Dedifferentiated amniotic fluid mesenchymal stem cell (primary cell): ENCODE results near the gene CFB.
"Not testable (repeated sequence)": the region's sequence is repeated elsewhere in the genome, so short reads cannot be mapped to it uniquely, and the experiment has no call there.

Experiments
- DNase-seq: peaks from one replicate; pipeline ENCODE4 v3.0.0-alpha.2; 2016; ENCODE audit errors: extremely low spot score

The CFB gene

DNA sequence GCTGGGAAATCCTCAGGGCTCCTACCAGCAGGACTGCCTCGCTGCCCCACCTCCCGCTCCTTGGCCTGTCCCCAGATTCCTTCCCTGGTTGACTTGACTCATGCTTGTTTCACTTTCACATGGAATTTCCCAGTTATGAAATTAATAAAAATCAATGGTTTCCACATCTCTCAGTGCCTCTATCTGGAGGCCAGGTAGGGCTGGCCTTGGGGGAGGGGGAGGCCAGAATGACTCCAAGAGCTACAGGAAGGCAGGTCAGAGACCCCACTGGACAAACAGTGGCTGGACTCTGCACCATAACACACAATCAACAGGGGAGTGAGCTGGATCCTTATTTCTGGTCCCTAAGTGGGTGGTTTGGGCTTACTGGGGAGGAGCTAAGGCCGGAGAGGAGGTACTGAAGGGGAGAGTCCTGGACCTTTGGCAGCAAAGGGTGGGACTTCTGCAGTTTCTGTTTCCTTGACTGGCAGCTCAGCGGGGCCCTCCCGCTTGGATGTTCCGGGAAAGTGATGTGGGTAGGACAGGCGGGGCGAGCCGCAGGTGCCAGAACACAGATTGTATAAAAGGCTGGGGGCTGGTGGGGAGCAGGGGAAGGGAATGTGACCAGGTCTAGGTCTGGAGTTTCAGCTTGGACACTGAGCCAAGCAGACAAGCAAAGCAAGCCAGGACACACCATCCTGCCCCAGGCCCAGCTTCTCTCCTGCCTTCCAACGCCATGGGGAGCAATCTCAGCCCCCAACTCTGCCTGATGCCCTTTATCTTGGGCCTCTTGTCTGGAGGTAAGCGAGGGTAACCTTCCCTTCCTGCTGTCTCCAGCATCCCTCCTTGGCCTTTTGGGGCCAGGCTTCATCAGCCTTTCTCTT, at the start of gene CFB:
Gene CFB (plus strand): TSS at position 589 of the 863 bp plus-strand sequence. CDS start 127 bp downstream, at position 716.
- DNase-seq, result peak; percentile 81

DNA sequence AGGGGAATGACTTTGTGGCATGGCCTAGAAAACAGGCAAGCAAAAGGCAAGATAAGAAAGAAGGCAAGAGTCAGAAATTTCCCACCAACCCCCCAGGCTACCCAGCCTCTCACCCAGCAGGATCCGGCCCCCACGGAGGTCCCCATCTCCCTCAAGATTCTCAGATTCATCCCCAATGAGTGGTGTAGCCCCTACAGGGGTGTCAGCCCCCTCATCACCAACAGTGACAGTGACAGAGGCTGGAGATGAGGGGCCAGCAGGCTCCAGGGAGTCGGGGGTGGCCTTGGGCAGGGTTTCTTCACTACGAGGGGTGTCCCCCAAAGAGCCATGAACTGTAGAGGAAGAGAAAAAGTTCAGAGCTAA, 49.4 kb upstream of the CFB start:
- DNase-seq, result no peak

DNA sequence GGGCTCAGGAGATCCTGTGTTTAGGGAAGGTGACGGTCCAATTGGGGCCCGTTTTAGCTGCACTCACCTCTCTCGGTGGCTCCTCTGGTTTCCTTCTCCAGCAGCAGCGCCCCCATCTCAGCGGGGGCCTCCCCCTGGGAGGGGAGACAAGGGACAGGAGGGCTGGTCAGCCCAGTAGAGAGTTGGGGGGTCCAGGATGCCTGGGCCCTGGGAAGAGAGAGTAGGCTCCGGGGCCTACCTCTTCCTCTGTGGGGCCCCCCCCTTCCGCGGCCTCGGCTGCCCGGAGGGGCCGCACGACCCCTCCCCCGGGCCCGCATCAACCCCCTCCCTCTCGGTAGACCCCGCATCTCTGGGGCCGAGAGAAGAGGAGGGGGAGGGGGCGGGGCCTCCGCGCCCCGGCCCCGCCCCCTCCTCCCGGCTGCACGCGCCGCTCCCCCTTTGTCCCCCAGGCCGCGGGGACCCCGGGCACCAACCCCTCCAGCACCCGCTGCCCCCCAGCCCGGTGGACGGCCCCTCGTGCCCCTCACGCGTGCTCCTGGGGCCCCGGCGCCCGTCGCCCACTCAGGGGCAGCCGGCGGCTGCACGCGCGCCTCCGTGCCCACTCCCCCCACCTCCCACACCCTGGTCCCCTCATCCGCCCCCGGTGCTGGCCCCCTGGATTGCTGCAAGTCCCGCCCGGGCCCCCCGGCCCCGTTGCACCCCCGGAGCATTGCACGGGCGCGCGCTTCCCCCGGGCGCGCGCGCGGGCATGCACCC, 48.9 kb upstream of the CFB start:
- DNase-seq, result no peak

DNA sequence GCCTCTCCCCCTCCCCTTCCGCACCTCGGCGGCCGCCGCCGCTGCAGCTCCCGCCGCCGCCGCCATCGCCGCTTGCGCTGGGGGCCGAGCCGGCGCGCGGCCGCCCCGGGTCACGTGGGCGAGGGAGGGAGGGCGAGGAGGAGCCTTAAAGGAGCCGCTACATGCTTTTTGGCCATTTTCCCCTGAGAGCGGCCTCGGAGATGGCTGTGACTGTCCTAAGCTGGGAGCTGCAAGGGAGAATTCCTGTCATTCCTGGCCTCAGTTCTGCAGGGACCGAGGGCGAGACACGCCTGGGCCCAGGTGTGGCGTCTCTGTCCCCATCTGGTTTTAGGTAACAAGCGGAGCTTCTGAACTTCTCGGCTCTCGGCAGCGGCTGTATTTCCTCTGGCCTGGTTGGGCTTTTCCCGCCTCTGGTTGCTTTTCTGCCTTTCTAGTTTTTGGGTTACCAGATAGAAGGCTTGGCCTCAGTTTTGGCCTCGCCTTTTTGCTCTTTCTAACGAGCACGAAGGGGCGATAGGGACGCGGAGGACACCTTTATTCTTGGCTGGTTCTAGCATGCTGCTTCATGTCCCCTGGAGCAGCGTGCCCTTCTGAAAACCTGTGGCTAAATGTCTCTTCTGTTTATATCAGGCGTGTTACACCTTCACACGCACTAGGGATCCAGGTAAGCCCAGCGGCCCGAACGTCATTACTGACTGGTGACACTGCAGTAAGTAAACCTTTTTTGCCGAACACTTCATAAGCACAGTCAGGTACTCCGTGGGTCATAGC, 48.1 kb upstream of the CFB start, which contains the start of gene EHMT2:
Gene EHMT2 (minus strand): TSS at position 87 of the 771 bp plus-strand sequence. CDS start 21 bp downstream, at position 66.
- DNase-seq, result peak; percentile 70

DNA sequence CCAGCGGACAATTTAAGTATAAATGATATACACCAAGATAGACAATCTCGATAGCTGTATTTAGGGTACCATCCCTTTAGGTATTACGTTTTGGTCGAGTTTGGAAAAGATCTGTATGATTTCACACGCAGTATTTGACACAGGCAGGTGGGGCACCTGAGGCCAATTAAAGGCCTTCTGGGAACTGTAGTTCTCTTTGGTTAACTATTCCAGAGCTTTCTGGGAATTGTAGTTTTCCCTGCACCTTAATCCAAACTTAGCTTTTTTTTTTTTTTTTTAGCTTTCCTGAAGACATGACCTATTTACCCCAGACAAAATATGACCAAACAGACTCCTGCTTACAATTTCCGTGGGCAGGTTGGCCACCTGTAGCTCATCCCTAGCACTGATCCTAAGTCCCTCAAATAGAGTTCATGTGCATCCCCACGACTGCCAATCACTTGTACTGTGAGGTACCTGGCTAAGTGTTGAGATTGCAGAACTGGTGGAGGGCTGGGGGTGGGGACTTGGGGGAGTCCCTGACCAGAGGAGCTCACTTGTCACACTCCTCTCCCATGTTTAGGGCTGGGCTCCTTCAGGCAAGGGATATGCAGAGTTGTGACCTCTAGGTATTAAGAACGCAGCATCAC, 47.4 kb upstream of the CFB start:
- no peak for DNase-seq

DNA sequence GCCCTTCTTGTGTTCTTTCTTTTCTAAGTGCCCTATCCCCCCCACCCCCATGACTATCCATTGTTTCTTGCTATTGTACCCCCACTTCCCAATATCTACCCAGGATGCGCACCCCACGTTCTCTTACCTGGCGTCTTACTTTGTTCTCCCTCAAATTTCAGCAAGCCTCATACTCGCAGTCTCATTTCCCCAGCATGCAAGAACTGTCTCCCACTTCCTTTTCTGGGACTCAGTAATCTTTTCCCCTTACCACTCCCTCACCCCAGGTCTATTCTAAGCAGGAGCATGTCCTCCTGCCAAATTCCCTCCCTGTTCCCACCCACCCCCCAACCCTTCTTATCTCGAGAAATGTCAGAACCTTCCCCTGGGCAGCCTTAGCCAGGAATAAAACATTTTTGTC, 46.7 kb upstream of the CFB start:
- DNase-seq, result no peak

DNA sequence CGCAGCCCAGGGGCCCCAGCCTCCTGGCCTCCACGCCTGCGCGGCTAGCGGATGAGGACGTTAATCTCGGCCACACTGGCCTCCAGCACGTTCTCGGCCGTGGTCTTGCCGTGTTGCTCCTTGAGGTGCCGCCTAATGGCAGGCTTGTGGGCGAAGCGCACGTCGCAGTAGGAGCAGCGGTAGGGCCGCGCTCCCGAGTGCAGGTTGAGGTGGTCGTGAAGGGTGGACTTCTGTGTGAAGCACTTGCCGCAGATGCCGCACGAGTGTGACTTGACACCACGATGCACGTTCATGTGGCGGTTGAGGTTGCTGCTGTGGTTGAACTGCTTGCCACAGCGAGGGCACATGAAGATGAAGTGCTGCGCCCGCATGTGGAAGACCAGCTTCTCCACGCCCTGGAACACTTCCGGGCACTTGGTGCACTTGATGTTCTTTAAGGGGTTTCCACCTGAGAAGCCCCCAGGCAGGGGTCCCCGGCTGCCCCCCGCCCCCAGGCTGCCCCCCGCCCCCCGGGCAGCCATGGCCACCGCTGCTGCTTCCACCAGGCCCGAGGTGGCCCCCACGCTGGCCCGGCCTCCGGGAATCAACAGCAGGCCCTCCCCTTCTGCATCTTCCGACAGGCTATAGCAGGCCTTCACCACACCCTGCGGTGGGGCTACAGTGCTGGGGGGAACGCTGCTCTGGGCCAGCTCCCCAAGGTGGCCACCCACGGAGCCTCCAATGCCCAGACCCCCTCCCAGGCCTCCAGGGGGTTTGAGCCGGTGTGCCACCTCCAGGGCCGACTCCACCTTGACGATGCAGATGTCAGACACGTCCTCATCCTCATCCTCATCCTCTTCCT, 45.8 kb upstream of the CFB start:
- no peak for DNase-seq

DNA sequence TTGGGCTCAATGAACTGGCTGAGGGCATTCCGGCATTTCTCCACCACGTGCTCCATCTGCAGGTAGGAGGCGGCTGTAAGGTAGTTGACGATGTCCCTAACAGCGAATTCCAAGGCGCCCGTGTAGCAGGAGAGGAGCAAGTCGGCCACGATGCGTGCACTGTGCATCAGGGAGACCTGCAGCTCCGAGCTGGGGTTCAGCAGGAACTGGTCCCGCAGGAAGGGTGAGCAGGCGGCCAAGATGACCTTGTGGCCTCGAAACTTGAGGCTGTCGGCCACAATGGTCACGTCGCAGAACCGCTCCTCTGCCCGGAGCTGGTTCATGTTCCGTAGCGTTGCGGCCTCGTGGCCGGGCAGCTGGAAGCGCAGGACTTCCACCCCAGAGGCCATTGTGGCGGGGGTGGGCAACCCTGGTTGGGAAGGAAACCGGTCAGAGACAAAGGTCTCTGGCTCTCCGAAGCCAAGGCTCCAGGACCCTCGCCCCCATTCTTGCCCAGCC, 44.9 kb upstream of the CFB start:
- DNase-seq, result no peak

DNA sequence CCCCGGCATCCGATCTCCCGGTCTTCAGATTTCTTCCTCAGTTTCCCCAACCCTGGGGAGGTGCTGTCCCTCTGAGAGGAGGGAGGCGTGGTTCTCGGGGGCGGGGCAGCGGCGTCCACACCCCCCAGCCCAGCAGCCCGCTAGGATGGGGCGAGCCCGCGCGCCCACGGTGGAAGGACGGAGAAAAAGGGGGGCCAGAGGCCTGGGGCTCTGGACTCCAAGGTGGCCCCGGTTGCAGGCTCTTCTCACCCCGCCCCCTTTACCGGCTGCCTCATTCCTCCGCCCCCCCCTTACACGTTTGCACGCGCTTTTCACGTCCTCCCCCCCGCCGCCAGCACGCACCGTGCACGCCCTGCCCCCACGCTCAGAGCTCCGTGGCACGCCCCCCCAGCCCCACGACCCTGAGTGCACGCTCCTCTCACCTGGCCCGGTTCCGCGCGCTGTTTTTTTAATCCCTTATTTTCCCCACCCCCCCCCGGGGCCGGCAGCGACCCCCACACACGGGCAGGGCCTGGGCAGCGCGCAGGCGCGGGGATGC, 44.4 kb upstream of the CFB start:
- no peak for DNase-seq

DNA sequence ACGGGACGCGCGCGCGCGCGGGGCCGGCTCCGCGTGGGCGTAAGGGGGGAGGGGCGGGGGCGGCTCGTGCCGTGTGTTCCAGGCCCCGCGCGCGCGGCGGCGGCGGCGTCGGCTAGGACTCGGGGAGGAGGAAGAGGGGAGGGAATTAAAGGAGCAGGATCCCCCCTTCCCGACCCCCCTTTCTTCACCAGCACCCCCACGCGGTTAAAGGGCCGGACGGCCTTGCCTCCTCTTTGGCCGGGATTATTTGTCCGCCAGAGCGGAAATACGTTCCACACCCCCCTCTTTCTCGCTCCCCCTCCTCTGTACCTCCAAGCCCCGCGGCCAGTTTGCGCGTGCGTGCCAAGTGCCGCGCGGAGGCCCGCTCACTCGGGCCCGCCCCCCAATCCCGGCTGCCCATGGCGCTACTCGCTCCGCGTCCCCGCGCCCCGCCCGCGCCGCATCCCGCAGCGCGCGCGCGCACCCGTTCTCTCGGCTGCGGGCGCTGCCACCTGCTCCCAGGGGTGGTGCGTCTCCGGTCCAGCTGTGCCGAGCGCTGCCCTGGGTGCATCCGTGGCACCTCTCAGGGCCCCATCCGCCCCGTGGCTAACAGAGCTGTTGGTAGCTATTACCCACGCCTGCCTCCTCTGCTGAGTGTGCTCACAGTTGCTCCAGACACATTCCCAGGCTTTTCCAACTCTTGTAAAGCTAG, 43.8 kb upstream of the CFB start, which contains the start of gene ZBTB12:
Gene ZBTB12 (minus strand): TSS at position 134 of the 691 bp plus-strand sequence. CDS start 781 bp downstream, outside the sequence.
- DNase-seq, result peak; percentile 96

DNA sequence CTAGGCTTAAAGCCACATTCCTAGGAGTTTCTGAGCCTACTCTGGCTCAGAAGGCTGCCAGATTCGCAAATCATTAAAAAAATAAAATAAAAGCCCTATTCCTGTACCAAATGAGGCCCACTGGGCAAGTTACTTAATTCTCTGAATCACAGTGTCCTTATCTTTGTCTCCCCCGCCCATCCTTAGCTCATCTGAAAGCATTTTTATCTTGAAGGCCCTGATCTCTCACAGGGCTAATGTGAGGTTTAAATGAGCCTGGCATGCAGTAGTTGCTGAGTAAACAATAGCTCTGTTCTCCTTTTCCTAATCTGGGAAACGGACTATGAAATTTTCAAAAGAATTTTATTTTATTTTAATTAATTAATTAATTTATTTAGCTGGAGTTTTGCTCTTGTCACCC, 41.9 kb upstream of the CFB start:
- no peak for DNase-seq

DNA sequence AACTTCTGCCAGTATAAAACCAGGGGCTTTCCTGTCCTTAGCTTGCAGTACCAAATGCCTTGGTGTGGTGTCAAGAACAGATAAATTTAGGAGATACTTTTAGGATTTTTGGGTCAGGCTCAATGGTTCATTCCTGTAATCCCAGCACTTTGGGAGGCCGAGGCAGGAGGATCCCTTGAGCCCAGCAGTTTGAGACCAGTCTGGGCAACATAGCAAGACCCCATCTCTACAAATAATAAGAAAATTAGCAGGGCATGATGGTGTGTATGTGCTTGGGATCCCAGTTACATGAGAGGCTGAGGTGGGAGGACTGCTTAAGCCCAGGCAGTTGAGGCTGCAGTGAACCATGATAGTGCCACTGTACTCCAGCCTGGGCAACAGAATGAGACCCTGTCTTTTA, 40.9 kb upstream of the CFB start:
- DNase-seq, result no peak

DNA sequence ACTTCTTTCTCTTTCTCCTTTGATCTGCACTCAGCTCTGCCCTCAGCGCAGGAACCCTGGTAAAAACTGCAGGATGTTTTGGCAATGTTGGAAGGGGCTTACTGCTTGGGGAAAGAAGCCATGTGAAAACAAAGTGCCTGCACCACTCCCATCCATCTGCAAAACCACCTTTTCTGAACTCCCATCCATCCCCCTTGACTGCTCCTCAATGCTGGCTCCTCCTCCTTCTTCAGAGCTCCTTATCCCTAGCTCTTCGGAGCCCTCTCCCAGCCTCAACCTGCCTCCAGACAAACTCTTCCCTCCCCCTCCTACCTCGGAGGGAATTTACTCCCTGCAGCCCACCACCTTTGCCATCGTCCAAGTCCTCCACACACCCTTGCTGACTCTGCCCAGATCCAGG, 39.8 kb upstream of the CFB start:
- DNase-seq, result no peak

DNA sequence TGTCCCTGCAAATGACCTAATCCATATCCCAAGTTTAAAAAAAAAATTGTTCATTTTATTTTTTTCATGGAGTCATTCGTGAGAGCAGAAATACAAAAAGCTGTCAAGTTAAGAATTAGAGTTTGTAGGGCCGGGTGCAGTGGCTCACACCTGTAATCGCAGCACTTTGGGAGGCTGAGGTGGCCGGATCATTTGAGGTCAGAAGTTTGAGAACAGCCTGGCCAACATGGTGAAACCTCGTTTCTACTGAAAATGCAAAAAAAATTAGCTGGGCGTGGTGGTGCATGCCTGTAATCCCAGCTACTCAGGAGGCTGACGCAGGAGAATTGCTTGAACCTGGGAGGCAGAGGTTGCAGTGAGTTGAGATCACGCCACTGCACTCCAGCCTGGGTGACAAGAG, 39.2 kb upstream of the CFB start:
- DNase-seq, result not testable (repeated sequence)

DNA sequence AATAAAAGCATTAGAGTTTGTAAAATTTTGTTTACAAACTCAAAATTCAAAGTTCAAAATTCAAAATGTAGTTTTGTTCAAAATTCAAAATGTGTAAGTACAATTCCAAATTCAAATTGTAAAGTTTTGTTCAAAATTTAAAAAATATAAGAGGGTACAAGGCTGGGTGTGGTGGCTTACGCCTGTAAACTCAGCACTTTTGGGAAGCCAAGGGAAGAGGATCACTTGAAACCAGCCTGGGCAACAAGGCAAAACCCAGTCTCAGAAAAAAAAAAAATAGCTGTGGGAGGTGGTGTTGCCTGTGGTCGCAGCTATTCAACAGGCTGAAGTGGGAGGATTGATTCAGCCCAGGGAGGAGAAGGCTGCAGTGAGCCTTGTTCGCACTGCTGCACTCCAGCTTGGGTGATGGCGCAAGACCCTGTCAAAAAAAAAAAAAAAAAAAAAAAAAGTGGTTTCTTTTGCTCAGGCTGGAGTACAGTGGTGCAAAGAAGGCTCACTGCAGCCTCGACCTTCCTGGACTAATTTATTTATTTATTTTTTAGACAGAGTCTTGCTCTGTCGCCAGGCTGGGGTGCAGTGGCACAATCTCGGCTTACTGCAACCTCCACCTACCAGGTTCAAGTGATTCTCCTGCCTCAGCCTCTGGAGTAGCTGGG, 38.6 kb upstream of the CFB start:
- DNase-seq, result no peak

DNA sequence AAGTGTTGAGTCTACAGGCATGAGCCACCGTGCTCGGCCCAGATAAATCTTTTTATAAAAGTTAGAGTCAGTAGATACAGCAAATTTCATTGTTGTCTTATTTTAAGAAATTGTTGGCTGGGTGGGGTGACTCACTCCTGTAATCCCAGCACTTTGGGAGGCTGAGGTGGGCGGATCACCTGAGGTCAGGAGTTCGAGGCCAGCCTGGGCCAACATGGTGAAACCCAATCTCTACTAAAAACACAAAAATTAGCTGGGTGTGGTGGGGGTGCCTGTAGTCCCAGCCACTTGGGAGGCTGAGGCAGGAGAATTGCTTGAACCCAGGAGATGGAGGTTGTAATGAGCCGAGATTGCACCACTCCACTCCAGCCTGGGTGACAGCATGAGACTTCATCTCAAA, 37.6 kb upstream of the CFB start:
- not testable (repeated sequence) for DNase-seq

DNA sequence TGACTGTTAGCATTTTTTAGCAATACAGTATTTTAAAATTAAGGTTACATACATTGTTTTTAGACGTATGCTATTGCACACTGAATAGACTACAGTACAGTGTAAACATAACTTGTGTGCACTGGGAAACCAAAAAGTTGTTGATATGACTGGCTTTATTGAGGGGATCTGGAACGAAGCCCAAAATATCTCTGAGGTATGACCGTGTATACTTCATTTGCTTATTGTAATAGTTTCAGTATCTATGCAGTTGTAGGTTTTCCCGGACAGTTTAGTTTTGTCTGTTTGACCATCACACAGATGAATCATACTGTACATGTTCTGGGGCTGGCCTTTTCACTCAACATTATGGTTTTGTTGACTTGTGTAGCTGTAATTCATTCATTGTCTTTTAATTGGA, 37.1 kb upstream of the CFB start:
- DNase-seq, result no peak

DNA sequence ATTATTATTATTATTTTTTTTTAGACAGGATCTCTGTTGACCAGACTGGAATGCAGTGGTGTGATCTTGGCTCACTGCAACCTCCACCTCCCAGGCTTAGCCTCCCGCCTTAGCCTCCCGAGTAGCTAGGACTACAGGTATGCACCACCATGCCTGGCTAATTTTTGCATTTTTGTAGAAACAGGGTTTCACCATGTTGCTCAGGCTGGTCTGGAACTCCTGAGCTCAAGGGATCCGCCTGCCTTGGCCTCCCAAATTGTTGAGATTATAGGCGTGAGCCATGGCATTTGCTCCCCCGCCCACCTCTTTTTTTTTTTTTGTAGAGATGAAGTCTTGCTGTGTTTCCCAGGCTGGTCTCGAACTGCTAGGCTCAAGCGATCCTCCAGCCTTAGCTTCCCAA, 36.6 kb upstream of the CFB start:
- DNase-seq, result not testable (repeated sequence)
